ENCODE results near the gene MACO1. TPM values are rescaled to one million over a fixed set of nuclear protein-coding genes. Genes with fewer than 3 reads are reported as not detected.
"Not testable (repeated sequence)": the region's sequence is repeated elsewhere in the genome, so short reads cannot be mapped to it uniquely, and the experiment has no call there.

MACO1 gene
- total and polyA plus RNA-seq, 5 experiments from 2014 or later, result 7.6 to 28.0 (median 8.8) TPM

DNA sequence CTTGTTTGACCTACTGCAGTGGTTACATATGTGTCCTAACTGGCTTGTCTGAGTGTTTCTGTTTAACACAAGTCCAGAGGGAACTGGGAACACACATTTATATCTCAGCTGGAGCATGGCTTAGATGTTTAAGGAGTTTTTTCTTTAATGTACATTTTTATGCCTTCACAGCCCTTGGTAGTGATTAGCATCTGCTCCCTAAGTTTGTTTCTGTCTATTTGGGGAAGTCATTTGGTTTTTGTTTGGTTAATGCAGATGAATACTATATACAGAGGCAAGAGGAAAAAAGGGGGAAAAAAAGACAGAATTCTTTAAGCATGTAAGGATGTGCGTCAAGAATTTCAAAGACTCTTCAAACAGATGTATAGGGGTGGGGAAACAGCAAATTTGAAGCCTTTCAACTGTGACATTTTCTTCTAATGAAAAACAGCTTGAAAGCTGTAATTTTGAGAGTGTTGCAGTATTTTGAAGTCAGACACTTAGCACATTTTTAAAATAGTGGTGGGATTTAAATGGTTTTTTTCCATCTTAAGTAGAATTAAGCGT lies 15.4 kb downstream of the MACO1 start:
- Mint-ChIP-seq H3K27ac (peak overlapping the region in 6 of 10 donors; percentile 18 to 81 (median 48)), H3K27me3 (no peaks in the 10 kb centered on the region), H3K4me3 (peak overlapping the region in 1 of 10 donors; percentile 30), H3K4me1 (peaks cover 25 to 40% (median 38%) of the 10 kb centered on the region in 4 donors), H3K36me3 (peaks cover 3 to 42% (median 4%) of the 10 kb centered on the region in 3 donors), H3K9me3 (no peaks in the 10 kb centered on the region)
- ATAC-seq (peak in 1 of 2 donors; percentile 32), DNase-seq (no peak)
- POLR2A ChIA-PET, result no interaction called here

DNA sequence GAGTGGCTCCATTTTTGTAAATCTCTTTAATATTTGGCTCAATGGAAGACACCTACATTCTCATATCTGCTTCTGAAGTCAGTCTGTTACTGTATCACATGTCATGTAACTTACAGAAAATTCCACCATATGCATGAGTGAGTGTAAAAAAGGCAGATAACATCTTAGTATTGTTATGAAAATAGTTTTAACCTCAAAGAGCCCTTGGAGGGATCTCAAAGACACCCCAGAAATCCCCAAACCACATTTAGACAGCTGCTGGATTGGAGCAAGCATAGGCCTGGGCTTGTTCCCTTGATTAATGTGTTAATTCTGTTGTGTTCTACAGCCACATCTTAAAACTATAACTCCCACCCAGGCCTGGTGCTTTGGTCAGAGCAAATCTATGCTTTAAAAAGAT lies 16.9 kb downstream of the MACO1 start:
- peaks cover 3 to 49% (median 4%) of the 10 kb centered on the region in 3 donors for H3K36me3 Mint-ChIP-seq
- no peaks in the 10 kb centered on the region for H3K9me3 Mint-ChIP-seq
- H3K4me3 Mint-ChIP-seq, result no peak overlapping the region
- ATAC-seq (no peak), DNase-seq (no peak)
- POLR2A ChIA-PET, result no interaction called here
- H3K27me3 Mint-ChIP-seq, result no peaks in the 10 kb centered on the region
- no peak overlapping the region for H3K27ac Mint-ChIP-seq
- peaks cover 17 to 32% (median 28%) of the 10 kb centered on the region in 4 donors for H3K4me1 Mint-ChIP-seq

- Mint-ChIP-seq H3K27ac (peak overlapping the region in 1 of 10 donors; percentile 13), H3K36me3 (peaks cover 3 to 65% (median 4%) of the 10 kb centered on the region in 3 donors)
- POLR2A ChIA-PET, result interaction anchor here (1.1 to 1.8 kb wide), 4 partner anchors 10 to 32 kb away, joined by 3 to 4 read pairs (median 4); no protein-coding TSS in a partner anchor
Observed at GRCh38 chr1:25450891-25451290, 20.2 kb downstream of the MACO1 start.

GRCh38 chr1:25451908-25452307 lies 21.2 kb downstream of the MACO1 start:
- no peak overlapping the region for H3K4me3 Mint-ChIP-seq
- ATAC-seq (no peak), DNase-seq (no peak)
- peaks cover 4 to 67% (median 9%) of the 10 kb centered on the region in 3 donors for H3K36me3 Mint-ChIP-seq
- POLR2A ChIA-PET, result interaction anchor here (0.6 kb wide), 1 partner anchor 100 kb away, joined by 3 read pairs; no protein-coding TSS in a partner anchor
- H3K27me3 Mint-ChIP-seq, result no peaks in the 10 kb centered on the region
- peaks cover 0 to 15% (median 9%) of the 10 kb centered on the region in 4 donors for H3K4me1 Mint-ChIP-seq
- H3K27ac Mint-ChIP-seq, result peak overlapping the region in 1 of 10 donors; percentile 5
- no peaks in the 10 kb centered on the region for H3K9me3 Mint-ChIP-seq

More at GRCh38 chr1:25450891-25451290, 20.2 kb downstream of the MACO1 start:
- no peaks in the 10 kb centered on the region for H3K27me3 Mint-ChIP-seq
- peaks cover 5 to 15% (median 10%) of the 10 kb centered on the region in 4 donors for H3K4me1 Mint-ChIP-seq
- no peak overlapping the region for H3K4me3 Mint-ChIP-seq
- no peak for DNase-seq
- ATAC-seq, result no peak
- H3K9me3 Mint-ChIP-seq, result no peaks in the 10 kb centered on the region

DNA sequence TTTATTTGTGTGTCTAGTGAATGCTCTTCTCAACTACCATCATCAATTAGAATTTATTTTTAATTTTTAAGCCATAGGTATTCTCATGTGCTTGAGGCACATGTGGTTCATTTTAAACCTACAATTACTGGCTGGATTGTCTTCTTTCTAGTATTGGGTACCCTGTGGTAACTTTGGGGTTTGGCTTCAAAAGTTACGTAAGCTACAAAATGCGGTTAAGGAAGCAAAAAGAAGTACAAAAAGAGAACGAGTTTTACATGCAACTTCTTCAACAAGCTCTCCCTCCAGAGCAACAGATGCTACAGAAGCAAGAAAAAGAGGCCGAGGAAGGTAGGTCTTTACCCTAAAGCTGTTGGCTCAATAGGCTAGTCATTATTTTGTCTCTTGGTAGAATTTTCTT lies 25.8 kb downstream of the MACO1 start:
- no peaks in the 10 kb centered on the region for H3K9me3 Mint-ChIP-seq
- no peaks in the 10 kb centered on the region for H3K27me3 Mint-ChIP-seq
- POLR2A ChIA-PET, result interaction anchor here (1.0 to 1.6 kb wide), 2 partner anchors 16 to 25 kb away, joined by 3 to 8 read pairs; partner anchors contain the start of gene MACO1
- H3K36me3 Mint-ChIP-seq, result peaks cover 0 to 77% (median 24%) of the 10 kb centered on the region in 3 donors
- peak overlapping the region in 2 of 10 donors; percentile 6 to 37 for H3K4me3 Mint-ChIP-seq
- DNase-seq, result peak in 2 of 10 donors; percentile 41 to 46
- H3K27ac Mint-ChIP-seq, result peak overlapping the region; percentile 27 to 80 (median 50)
- peaks cover 0 to 20% (median 12%) of the 10 kb centered on the region in 4 donors for H3K4me1 Mint-ChIP-seq
- peak; percentile 42 to 62 for ATAC-seq

GRCh38 chr1:25458541-25459298 lies 28.0 kb downstream of the MACO1 start:
- POLR2A ChIA-PET, result no interaction called here
- Mint-ChIP-seq H3K36me3 (peaks cover 0 to 83% (median 29%) of the 10 kb centered on the region in 3 donors), H3K9me3 (no peaks in the 10 kb centered on the region), H3K4me1 (peaks cover 3 to 24% (median 20%) of the 10 kb centered on the region in 4 donors), H3K4me3 (no peak overlapping the region), H3K27me3 (no peaks in the 10 kb centered on the region), H3K27ac (no peak overlapping the region)
- DNase-seq (no peak), ATAC-seq (no peak)

DNA sequence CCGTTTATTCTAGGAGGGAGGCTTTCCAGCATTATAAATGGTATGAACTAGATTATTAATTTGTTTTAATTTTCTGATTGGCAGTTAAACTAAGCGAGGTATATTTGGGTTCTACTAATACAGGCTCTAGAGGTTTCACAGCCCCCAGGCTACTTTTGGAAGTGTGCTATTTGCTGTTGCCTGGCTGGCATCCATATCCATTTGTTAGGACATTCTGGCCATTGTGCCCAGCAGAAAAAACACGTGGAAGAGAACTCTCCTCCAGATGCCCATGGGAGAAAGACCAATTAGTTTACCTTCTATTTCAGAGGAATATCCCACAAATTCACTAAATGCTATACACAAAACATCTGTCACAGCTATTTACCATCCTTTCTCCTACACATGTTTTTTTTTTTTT lies 29.3 kb downstream of the MACO1 start:
- Mint-ChIP-seq H3K9me3 (no peaks in the 10 kb centered on the region), H3K4me1 (peaks cover 3 to 27% (median 20%) of the 10 kb centered on the region in 4 donors), H3K36me3 (peaks cover 0 to 73% (median 30%) of the 10 kb centered on the region in 3 donors), H3K4me3 (no peak overlapping the region), H3K27ac (peak overlapping the region in 1 of 10 donors; percentile 11), H3K27me3 (no peaks in the 10 kb centered on the region)
- POLR2A ChIA-PET, result interaction anchor here (0.6 to 1.5 kb wide), 5 partner anchors 9 to 383 kb away, joined by 3 to 5 read pairs (median 4); no protein-coding TSS in a partner anchor
- ATAC-seq (no peak), DNase-seq (no peak)

DNA sequence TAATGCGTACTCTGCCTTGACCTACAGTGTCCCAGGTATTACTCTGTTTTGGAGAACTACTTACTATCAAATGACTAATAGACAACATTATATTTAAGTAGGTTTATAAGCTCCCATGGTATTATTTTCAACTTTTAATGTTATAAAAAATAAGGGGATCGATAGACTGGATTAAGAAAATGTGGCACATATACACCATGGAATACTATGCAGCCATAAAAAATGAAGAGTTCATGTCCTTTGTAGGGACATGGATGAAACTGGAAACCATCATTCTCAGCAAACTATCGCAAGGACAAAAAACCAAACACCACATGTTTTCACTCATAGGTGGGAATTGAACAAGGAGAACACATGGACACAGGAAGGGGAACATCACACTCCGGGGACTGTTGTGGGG lies 30.1 kb downstream of the MACO1 start:
- H3K4me3 Mint-ChIP-seq, H3K27ac Mint-ChIP-seq, H3K27me3 Mint-ChIP-seq, H3K9me3 Mint-ChIP-seq, DNase-seq, ATAC-seq: not testable (repeated sequence)
- H3K36me3 Mint-ChIP-seq, result peaks cover 5 to 74% (median 37%) of the 10 kb centered on the region in 3 donors
- POLR2A ChIA-PET, result interaction anchor here (0.8 to 1.5 kb wide), 3 partner anchors 9 to 27 kb away, joined by 3 to 5 read pairs (median 4); no protein-coding TSS in a partner anchor
- peaks cover 6 to 30% (median 23%) of the 10 kb centered on the region in 4 donors for H3K4me1 Mint-ChIP-seq

- Mint-ChIP-seq H3K27me3 (no peaks in the 10 kb centered on the region), H3K27ac (peak overlapping the region in 2 of 10 donors; percentile 36 to 45), H3K4me1 (peaks cover 7 to 30% (median 24%) of the 10 kb centered on the region in 4 donors), H3K36me3 (peaks cover 5 to 67% (median 32%) of the 10 kb centered on the region in 3 donors), H3K4me3 (no peak overlapping the region), H3K9me3 (no peaks in the 10 kb centered on the region)
- POLR2A ChIA-PET, result no interaction called here
- DNase-seq, result no peak
- ATAC-seq, result no peak
Observed at GRCh38 chr1:25461849-25462248, 31.2 kb downstream of the MACO1 start.

- H3K4me3 Mint-ChIP-seq, result no peak overlapping the region
- POLR2A ChIA-PET, result interaction anchor here (0.9 to 1.3 kb wide), 2 partner anchors 9 to 33 kb away, joined by 4 to 6 read pairs; no protein-coding TSS in a partner anchor
- H3K9me3 Mint-ChIP-seq, result no peaks in the 10 kb centered on the region
- ATAC-seq (no peak), DNase-seq (no peak)
- H3K36me3 Mint-ChIP-seq, result peaks cover 5 to 60% (median 32%) of the 10 kb centered on the region in 3 donors
- peak overlapping the region in 5 of 10 donors; percentile 1 to 74 (median 35) for H3K27ac Mint-ChIP-seq
- peaks cover 10 to 38% (median 31%) of the 10 kb centered on the region in 4 donors for H3K4me1 Mint-ChIP-seq
- no peaks in the 10 kb centered on the region for H3K27me3 Mint-ChIP-seq
Observed at GRCh38 chr1:25462732-25463131, 32.0 kb downstream of the MACO1 start.

GRCh38 chr1:25467193-25467592 lies 36.5 kb downstream of the MACO1 start:
- ATAC-seq, result peak; percentile 54 to 70

DNA sequence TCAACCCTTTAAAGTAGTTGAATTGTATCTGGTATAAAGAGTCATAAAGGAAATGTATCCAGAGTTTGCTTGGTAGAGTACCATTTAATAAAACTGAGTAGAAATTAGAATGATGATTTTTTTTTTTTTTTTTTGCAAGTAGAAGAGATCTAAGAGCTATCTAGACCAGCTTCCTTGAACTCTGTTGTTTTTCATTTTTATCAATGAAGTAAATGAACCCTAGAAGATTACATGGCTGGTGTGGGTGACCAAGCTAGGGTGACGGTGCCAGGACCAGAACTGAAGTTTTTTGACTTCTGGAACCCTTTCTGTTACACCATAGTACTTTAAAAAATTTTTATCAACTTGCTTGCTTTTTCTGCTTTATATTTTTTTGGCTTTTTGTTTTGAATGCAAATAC lies 36.9 kb downstream of the MACO1 start:
- Mint-ChIP-seq H3K4me1 (peaks cover 16 to 49% (median 43%) of the 10 kb centered on the region in 4 donors), H3K27me3 (no peaks in the 10 kb centered on the region), H3K36me3 (peaks cover 5 to 31% (median 15%) of the 10 kb centered on the region in 3 donors), H3K4me3 (peak overlapping the region in 9 of 10 donors; percentile 22 to 64 (median 41)), H3K27ac (peak overlapping the region; percentile 5 to 91 (median 84)), H3K9me3 (no peaks in the 10 kb centered on the region)
- ATAC-seq (peak; percentile 49 to 57), DNase-seq (no peak)
- POLR2A ChIA-PET, result interaction anchor here (0.6 to 1.3 kb wide), 5 partner anchors 17 to 343 kb away, joined by 3 to 7 read pairs (median 3); partner anchors contain the start of gene MACO1

More at GRCh38 chr1:25467193-25467592, 36.5 kb downstream of the MACO1 start:
- peaks cover 5 to 35% (median 19%) of the 10 kb centered on the region in 3 donors for H3K36me3 Mint-ChIP-seq
- peaks cover 15 to 48% (median 41%) of the 10 kb centered on the region in 4 donors for H3K4me1 Mint-ChIP-seq
- peak overlapping the region in 9 of 10 donors; percentile 4 to 64 (median 36) for H3K4me3 Mint-ChIP-seq
- H3K9me3 Mint-ChIP-seq, result no peaks in the 10 kb centered on the region
- POLR2A ChIA-PET, result interaction anchor here (1.1 to 1.3 kb wide), 2 partner anchors 16 to 37 kb away, joined by 3 to 7 read pairs; partner anchors contain the start of gene MACO1
- peak in 1 of 10 donors; percentile 29 for DNase-seq
- peak overlapping the region; percentile 56 to 91 (median 84) for H3K27ac Mint-ChIP-seq
- no peaks in the 10 kb centered on the region for H3K27me3 Mint-ChIP-seq
